HPDE6-E6E7 (cell line): ENCODE measurements around the gene STEAP3.

Experiments
- DNase-seq: peaks from one replicate; pipeline ENCODE4 v3.0.0; 2011; ENCODE audit warnings: missing footprints; ENCODE audit errors: extremely low spot score

STEAP3 gene

GRCh38 chr2:119223521-119224390 is at the start of gene STEAP3:
TSS of gene STEAP3 (plus strand) at chr2:119223834. CDS start at chr2:119231013, 7,179 bp downstream.
- DNase-seq = peak; percentile 60

- no peak for DNase-seq
Measured at GRCh38 chr2:119174216-119174992, 49.2 kb upstream of the STEAP3 start.

- no peak for DNase-seq
Measured at GRCh38 chr2:119174993-119175347, 48.7 kb upstream of the STEAP3 start.

- no peak for DNase-seq
Measured at GRCh38 chr2:119175517-119175916, 48.1 kb upstream of the STEAP3 start.

- DNase-seq = no peak
Measured at GRCh38 chr2:119177171-119177837, 46.3 kb upstream of the STEAP3 start.

GRCh38 chr2:119177838-119178190 is 45.8 kb upstream of the STEAP3 start:
- DNase-seq = no peak

GRCh38 chr2:119178776-119179175 is 44.9 kb upstream of the STEAP3 start:
- DNase-seq = no peak

- DNase-seq = no peak
Measured at GRCh38 chr2:119179202-119179601, 44.4 kb upstream of the STEAP3 start.

- no peak for DNase-seq
Measured at GRCh38 chr2:119179991-119180390, 43.6 kb upstream of the STEAP3 start.

- DNase-seq = no peak
Measured at GRCh38 chr2:119180892-119181291, 42.7 kb upstream of the STEAP3 start.

- no peak for DNase-seq
Measured at GRCh38 chr2:119181391-119181790, 42.2 kb upstream of the STEAP3 start.

GRCh38 chr2:119181791-119182445 is 41.7 kb upstream of the STEAP3 start:
- no peak for DNase-seq

GRCh38 chr2:119184512-119184911 is 39.1 kb upstream of the STEAP3 start:
- DNase-seq = no peak

GRCh38 chr2:119190321-119191111 is 33.1 kb upstream of the STEAP3 start:
- DNase-seq = no peak

GRCh38 chr2:119192893-119193292 is 30.7 kb upstream of the STEAP3 start:
- no peak for DNase-seq

GRCh38 chr2:119195001-119195400 is 28.6 kb upstream of the STEAP3 start:
- DNase-seq = no peak

GRCh38 chr2:119195887-119196286 is 27.7 kb upstream of the STEAP3 start:
- DNase-seq = no peak

- DNase-seq = no peak
Measured at GRCh38 chr2:119196301-119197125, 27.1 kb upstream of the STEAP3 start.

GRCh38 chr2:119197126-119197405 is 26.6 kb upstream of the STEAP3 start:
- DNase-seq = no peak

GRCh38 chr2:119197529-119198239 is 25.9 kb upstream of the STEAP3 start:
- no peak for DNase-seq
